HG03575 (cell line): Measurements from ENCODE around the gene TSPAN18.
A peak's percentile ranks its signal among the peaks of the same experiment; 100 is the strongest.

Experiments used
- ATAC-seq: cut with Tn5 transposase; IDR thresholded peaks from one replicate; pipeline ENCODE4 v1.9.1; 2021; ENCODE audit not compliant: unreplicated experiment, insufficient number of reproducible peaks, low FRiP score; ENCODE audit errors: extremely low read depth

The TSPAN18 gene

DNA sequence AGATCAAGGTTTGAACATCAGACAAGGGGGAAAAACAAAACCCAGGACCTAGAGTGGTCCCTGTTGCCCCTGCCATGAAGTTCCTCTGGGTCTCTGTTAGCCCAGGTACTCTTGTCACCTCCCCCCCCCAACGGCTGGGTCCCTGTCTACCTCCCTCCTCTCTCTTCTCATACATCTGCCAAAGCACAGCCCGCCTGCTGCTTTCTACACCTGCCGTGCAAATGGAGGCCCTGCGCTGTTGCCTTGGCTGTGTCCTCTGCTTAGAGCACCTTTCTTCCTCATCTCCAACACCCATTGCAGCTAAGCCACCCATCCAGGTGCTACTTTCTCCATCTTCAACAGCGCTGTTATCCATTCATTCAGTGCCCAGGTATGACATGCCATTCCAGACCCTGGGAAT, 124.7 kb downstream of the TSPAN18 start:
- ATAC-seq: no peak

- ATAC-seq: no peak
These were observed 125.5 kb downstream of the TSPAN18 start for GRCh38 chr11:44852159-44852747.

DNA sequence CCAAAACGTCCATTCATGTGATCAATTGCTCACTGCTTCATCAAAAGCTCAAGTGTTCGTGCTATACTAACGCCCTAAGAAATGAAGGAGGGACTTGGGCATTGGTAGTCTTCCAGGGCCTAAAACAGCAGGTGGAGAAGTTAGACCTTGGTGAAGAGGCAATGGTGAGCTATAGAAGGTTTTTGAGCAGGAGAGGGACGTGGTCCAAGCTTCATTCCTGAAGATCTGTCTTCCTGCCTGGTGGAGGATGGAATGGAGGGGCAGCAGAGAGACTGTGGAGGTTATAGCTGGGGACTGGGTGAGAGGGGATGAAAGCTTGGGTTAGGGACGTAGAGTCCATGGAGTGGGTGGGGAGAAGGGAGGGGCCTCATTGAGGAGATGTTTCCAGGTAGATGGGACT, 126.2 kb downstream of the TSPAN18 start:
- ATAC-seq: no peak

DNA sequence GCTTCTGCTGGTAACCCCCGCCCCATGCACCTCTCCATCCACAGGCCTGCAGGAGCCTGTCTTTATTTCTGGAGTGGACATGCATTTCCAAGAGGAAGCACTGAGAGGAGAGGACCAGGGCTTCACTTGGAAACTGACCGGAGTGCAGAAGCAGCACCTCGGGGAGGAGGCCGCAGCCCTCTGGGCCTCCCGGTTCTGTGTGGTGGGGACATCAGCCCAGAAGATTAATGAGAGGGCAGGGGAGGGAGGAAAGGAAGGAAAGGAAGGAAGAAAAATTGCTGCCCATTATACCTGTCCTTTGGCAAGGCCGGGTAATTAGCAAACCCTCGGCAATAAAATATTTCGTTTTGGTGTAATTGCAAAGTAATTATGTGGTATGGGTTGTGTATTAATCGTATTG, 126.9 kb downstream of the TSPAN18 start:
- no peak for ATAC-seq

DNA sequence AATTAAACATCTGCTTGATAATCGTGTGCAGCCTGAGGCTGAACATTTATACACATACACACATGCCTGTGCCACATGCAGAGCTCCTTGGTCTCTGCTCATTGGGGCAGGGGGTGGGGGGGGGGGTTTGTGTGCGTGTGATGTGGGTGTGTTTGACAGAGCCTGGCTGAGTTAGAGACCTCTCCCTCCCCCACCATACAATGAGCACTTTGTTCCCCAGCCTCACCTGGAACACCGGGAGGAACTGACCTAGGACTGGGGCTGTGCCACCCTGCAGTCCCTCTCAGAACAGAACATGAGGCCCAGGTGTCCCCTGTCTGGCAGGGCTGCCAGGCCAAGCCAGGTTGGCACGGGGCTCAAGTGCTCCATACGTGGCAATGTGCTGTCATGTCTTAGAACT, 127.3 kb downstream of the TSPAN18 start:
- no peak for ATAC-seq

DNA sequence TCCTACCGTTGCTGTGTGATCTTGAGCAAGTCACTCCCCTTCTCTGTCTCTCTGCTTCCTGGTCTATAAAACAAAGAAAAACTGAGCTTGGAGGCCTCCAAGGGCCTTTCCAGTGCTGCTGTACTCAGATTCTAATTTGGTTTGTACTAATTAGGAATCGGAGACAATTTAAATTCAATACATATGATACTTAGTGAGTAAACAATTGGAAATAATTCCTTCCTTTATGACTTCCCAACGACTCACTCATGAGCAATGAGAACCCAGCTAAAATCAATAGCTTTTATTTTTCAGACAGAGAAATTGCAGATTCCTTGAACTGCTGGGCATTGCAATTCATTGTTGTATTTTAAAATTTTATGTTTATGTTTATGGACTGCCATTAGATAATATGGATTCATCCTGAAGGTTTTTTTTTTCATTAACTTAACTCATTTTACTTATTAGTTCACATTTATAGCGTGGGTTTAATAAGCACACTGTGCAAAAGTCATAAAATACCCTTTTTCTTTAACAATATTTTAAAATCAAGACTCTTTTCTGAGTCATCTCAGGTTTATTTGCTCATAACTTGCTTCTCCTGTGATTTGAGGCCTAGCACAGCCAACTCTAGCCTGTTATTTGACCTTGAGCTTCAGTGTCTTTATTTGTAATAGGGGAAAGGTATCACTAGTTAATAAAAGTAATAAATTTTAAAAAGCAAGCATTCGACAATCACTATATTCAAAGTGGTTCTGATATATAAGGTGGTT, 128.2 kb downstream of the TSPAN18 start:
- ATAC-seq: no peak

- ATAC-seq: no peak
These were observed 128.7 kb downstream of the TSPAN18 start for GRCh38 chr11:44855493-44855849.

DNA sequence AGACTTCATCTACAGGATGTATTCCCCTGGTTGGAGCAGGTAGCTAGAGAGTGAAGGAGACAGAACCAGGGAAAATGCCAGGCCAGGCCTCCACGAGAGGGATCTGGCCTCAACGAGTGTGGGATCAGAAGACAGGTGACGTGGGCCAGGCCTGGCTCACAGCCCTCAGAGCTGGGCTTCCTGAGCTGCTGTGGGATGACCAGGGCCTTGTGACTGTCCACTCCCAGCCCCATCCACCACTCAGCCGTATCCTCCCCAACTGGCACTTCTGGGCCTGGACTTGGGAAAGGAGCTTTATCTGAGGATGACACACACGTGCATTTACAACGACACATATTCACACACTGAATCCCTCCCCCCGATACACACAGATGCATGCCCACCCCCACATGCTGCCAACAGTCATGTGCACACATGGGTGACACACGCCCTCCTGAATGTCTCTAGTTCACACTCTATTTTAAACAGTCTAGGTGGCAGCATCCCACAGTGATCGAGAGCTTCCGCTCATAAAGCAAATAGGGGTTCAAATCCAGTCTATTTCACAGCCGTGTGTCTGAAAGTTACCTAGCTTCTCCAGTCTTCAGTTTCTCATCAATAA, 130.8 kb downstream of the TSPAN18 start:
- ATAC-seq: no peak

DNA sequence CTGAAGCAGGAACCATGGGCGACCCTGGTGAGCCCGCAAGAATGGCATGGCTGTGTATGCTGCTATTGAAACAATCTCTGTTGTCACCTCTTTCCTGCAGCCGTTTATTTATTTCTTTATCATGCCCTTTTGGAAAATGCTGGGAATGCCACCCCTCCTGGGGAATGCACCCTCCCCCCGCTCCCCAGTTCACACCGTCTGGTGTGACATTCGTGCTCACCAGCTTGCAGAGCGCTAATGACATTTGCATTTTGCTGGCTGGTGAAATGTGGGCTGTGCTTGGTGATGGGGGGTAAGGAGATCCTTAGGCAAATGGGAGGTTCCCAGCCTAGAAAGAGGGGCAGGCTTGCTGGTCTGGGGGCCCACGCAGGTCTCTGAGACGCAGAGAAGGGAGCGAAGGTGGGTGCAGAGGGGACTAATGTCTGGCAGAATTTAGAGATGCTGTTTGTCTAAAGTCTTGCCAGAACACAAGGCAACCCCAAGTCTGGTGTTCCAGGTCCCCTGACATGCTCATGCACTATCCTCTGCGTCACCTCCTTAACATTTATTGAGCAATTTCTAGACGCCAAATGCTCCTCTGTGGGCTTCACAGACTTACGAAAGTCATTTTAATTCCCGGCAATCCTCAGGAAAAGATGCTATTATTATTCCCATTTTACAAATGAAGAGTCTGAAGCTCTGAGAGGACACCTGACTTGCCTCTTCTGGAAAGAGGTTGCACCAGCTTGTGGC, 132.2 kb downstream of the TSPAN18 start:
- ATAC-seq: no peak

- ATAC-seq: no peak
These were observed 132.8 kb downstream of the TSPAN18 start for GRCh38 chr11:44859528-44859925.

GRCh38 chr11:44860346-44860745, 133.6 kb downstream of the TSPAN18 start:
- ATAC-seq: no peak

DNA sequence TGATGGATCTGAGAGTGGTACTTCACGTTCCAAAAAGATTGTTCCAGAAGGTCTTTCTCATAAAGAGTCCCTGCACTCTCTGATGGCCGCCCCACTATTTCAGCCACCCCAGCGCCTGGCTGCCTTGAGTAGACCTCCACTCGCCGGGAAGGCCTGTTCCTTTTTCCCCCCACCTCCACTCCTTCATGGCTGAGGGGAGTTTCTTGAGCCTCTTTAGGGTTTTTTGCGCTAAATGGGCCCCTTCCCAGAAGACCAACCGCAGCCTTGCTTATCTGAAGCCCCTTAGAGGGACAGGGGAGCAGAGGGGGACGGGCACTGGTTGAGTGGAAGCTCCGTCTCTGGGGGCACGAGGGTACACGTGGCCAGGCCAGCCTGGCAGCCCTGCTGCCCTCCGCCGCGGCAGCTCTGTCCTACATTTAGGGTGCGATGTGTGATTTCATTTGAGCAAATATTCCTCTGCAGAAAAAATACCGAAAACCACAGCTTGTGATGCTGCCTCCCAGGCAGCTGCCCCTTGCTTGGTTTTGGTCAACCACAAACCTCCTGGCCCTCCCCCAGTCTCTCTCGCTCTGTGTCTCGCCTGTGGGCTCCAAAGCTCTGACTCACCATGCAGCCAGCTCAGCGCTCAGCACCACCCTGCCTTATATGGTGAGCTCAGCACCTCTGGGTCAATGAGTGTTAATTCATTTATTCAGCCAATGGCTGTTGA, 135.2 kb downstream of the TSPAN18 start:
- peak; percentile 100 for ATAC-seq

DNA sequence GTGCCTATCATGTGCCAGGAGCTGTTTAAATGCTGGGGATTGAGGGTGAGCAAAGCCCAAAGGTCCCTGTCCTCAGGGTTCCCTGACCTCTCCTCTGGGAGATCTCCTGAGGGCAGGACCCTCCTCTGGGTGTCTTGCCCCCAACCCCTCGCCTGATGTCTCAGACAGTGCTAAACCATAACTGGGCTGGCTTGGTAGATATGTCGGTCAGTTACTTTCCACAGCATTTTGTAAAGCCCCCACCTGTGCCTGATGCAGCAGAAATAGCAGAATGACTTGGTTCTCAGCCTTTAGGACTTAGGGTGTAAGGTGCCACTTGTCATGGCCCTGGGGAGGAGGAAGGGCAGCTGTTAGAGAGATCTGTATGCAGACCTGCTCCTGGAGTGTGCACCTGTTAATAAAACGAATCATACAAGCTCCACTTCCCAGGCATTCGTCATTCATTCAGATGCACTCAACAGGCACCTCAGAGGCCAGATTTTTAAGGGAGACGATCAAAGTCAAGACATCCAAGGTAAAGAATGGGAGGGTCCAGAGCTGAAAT, 135.9 kb downstream of the TSPAN18 start:
- no peak for ATAC-seq

- no peak for ATAC-seq
These were observed 136.5 kb downstream of the TSPAN18 start for GRCh38 chr11:44863231-44863630.

DNA sequence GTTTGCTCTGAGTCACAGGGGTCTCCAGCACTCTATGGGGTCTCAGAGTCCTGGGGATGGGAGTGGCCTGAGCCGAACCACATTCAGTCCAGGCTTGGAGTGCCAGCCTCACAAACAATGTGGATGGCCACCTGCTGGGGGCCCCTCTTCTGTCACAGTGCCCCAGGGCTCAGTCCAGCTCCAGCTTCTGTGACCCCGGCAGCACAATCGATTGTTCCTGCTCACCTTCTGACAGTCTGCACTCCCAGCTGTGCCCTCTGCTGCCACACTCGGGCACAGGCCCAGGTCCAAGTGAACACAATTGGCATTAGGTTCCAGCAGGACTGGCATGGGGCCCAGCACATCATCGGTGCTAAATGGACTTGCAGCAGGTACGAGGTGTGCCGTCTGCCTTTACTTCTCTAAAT, 139.1 kb downstream of the TSPAN18 start:
- no peak for ATAC-seq

DNA sequence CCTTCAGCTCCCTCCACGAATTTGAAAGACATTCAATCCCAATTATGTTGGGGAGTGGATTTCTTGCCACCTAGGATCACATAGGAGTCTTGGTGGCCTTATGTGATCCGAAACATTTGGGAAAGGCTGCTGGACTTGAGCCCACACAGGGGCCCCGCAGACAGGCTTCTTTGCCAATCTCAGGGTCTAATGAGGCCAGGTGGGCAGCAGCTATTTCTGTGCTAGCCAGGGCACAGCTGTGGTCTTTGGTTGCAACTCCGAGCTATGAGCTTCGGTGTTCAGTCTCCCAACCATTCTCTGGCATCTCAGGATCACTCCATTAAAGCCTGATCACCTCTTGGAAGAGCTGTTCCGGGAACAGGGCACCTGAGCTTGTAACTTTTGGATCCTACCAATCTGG, 139.5 kb downstream of the TSPAN18 start:
- no peak for ATAC-seq

GRCh38 chr11:44868021-44868420, 141.3 kb downstream of the TSPAN18 start:
- no peak for ATAC-seq

GRCh38 chr11:44868455-44869421, 142.0 kb downstream of the TSPAN18 start:
- no peak for ATAC-seq
